Caco-2 (cell line): ENCODE measurements around the gene TTC39B. TPM values are rescaled to one million over a fixed set of nuclear protein-coding genes. Genes with fewer than 3 reads are reported as not detected.

Source experiments
- BruUV-seq: library from RNA; stranded (reverse); fragments of 400-500 nt; replicated peaks from 2 replicates; lab custom pipeline; 2021; lab: Mats Ljungman, UMichigan
- CTCF ChIA-PET: fragments of 300-600 bp; sonication (Branson Sonifier 250); formaldehyde crosslinking; loops from one replicate; lab custom pipeline; 2022; ENCODE audit warnings: antibody characterized with exemption; lab: Charles Lee
- POLR2A ChIA-PET: fragments of 300-600 bp; sonication (Branson Sonifier 250); formaldehyde crosslinking; loops from one replicate; lab custom pipeline; 2022; ENCODE audit warnings: antibody characterized with exemption; lab: Charles Lee
- DNase-seq, 2 experiments: peaks; one replicate each; pipeline versions ENCODE4 v3.0.0 to v3.0.0-alpha.2; 2020 to 2022
- H3K27me3 ChIP-seq: replicated peaks from 2 replicates; pipeline ENCODE4 v1.6.0; 2011; ENCODE audit warnings: low read length; ENCODE audit not compliant: control insufficient read depth, insufficient read depth
- H3K36me3 ChIP-seq: 2 replicates; pipeline ENCODE4 v1.5.1; 2011; ENCODE audit warnings: low read length; ENCODE audit not compliant: control insufficient read depth, insufficient read depth
- H3K4me1 ChIP-seq: fragments of 250-450 bp; sonication (Bioruptor Pico); 2 replicates; pipeline ENCODE4 v1.5.1; 2020; ENCODE audit warnings: mild to moderate bottlenecking
- H3K4me3 ChIP-seq: 2 replicates; pipeline ENCODE4 v1.5.1; 2011; ENCODE audit warnings: low read depth, mild to moderate bottlenecking, control low read depth, low read length
- H3K9me3 ChIP-seq: fragments of 250-450 bp; sonication (Bioruptor Pico); 2 replicates; pipeline ENCODE4 v1.5.1; 2020; ENCODE audit warnings: mild to moderate bottlenecking, moderate library complexity
- H3K27ac Mint-ChIP-seq: one replicate; pipeline ENCODE4 v1.8.0; 2022; ENCODE audit warnings: mixed read lengths; ENCODE audit not compliant: unreplicated experiment
- H3K27me3 Mint-ChIP-seq: one replicate; pipeline ENCODE4 v1.8.0; 2022; ENCODE audit warnings: mixed read lengths; ENCODE audit not compliant: insufficient read depth, unreplicated experiment
- H3K36me3 Mint-ChIP-seq: one replicate; pipeline ENCODE4 v1.8.0; 2022; ENCODE audit warnings: mild to moderate bottlenecking, mixed read lengths; ENCODE audit not compliant: insufficient read depth, unreplicated experiment
- H3K4me1 Mint-ChIP-seq: one replicate; pipeline ENCODE4 v1.8.0; 2022; ENCODE audit warnings: low read depth, mixed read lengths; ENCODE audit not compliant: unreplicated experiment
- H3K4me3 Mint-ChIP-seq: one replicate; pipeline ENCODE4 v1.8.0; 2022; ENCODE audit warnings: mild to moderate bottlenecking, moderate library complexity, mixed read lengths; ENCODE audit not compliant: unreplicated experiment
- H3K9me3 Mint-ChIP-seq: one replicate; pipeline ENCODE4 v1.8.0; 2022; ENCODE audit warnings: mixed read lengths; ENCODE audit not compliant: unreplicated experiment
- intact Hi-C: fragments of 100-400 bp; cut with micrococcal nuclease; formaldehyde crosslinking; loops from one replicate; pipeline ENCODE4 v1.10.0; 2022; ENCODE audit not compliant: unreplicated experiment
- total RNA-seq: library from RNA; stranded (reverse); gene quantifications from 2 replicates; pipeline ENCODE4 v1.2.3, GENCODE V29; 2022
- TF ChIP-seq, protein P1 (sequence below), 2 experiments: fragments of 200-600 bp in 1 of 2; IDR thresholded peaks; 1 replicate in 1 of 2; 2 replicates in 1 of 2; pipeline versions ENCODE4 v1.5.1 to v1.8.0; 2011 to 2022; ENCODE audit warnings: antibody characterized with exemption in 1 of 2, control low read depth in 1 of 2, inconsistent platforms in 1 of 2, low read depth in 1 of 2, low read length in 1 of 2, mild to moderate bottlenecking in 1 of 2, moderate library complexity in 1 of 2; ENCODE audit not compliant: insufficient read depth in 1 of 2, severe bottlenecking in 1 of 2, unreplicated experiment in 1 of 2

The TTC39B gene
- total RNA-seq, 1 experiment from 2014 or later, result 6.9 TPM

DNA sequence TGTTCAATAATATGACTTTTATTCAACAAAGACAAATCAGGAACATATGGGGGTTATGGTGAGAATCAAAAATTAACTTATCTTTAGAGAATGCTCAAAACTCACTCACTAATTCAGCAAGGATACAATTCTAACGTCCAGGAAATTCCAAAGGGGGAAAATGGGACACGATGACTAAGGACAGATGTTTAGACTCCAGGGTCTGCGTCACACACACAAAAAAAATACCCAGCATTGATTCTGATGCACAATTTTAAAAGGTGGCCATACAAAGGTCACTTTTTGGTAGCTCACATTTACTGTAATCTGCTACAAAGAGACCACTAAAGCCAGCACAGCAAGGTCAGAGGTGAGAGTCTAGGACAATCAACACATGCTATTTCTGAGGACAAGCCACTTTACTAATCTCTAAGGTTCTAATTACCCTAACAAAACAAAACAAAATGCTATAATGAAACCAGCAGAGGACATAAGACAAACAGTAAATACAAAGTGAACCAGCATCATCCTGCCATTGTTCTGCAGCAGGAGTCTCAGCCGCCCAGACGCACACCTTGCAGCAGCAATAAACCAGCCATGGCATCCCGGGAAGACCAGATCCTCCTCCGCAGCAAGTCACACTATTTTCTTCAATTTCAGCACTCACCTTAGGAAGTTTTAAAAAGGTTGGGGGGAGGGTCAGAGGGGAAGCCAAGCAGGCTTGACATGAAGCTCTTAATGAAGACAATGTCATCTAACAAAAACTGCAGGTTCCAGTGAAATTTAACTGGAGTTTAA, 57.8 kb downstream of the TTC39B start:
- no peak for DNase-seq
- no peaks in the 10 kb centered on the region for H3K9me3 ChIP-seq
- Mint-ChIP-seq H3K36me3 (no peaks in the 10 kb centered on the region), H3K9me3 (no peaks in the 10 kb centered on the region), H3K27ac (no peak overlapping the region), H3K4me3 (no peak overlapping the region), H3K27me3 (no peaks in the 10 kb centered on the region), H3K4me1 (peaks cover 6% of the 10 kb centered on the region)
- TF ChIP-seq, protein P1, sequence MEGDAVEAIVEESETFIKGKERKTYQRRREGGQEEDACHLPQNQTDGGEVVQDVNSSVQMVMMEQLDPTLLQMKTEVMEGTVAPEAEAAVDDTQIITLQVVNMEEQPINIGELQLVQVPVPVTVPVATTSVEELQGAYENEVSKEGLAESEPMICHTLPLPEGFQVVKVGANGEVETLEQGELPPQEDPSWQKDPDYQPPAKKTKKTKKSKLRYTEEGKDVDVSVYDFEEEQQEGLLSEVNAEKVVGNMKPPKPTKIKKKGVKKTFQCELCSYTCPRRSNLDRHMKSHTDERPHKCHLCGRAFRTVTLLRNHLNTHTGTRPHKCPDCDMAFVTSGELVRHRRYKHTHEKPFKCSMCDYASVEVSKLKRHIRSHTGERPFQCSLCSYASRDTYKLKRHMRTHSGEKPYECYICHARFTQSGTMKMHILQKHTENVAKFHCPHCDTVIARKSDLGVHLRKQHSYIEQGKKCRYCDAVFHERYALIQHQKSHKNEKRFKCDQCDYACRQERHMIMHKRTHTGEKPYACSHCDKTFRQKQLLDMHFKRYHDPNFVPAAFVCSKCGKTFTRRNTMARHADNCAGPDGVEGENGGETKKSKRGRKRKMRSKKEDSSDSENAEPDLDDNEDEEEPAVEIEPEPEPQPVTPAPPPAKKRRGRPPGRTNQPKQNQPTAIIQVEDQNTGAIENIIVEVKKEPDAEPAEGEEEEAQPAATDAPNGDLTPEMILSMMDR (IDR thresholded peaks at IDR 0.05; ENCODE audit: insufficient read depth in 1 of 2, low read depth in 1 of 2, low read length in 1 of 2, severe bottlenecking in 1 of 2, unreplicated experiment in 1 of 2), result no peak
- POLR2A ChIA-PET, result no interaction called here
- no peak overlapping the region for H3K4me3 ChIP-seq
- BruUV-seq, result no TSS peak
- H3K36me3 ChIP-seq, result no peaks in the 10 kb centered on the region
- intact Hi-C loops, result no loop called here
- H3K27me3 ChIP-seq, result no peaks in the 10 kb centered on the region
- peaks cover 3% of the 10 kb centered on the region; the same call in 1 of the 2 replicates for H3K4me1 ChIP-seq
- CTCF ChIA-PET, result no interaction called here

DNA sequence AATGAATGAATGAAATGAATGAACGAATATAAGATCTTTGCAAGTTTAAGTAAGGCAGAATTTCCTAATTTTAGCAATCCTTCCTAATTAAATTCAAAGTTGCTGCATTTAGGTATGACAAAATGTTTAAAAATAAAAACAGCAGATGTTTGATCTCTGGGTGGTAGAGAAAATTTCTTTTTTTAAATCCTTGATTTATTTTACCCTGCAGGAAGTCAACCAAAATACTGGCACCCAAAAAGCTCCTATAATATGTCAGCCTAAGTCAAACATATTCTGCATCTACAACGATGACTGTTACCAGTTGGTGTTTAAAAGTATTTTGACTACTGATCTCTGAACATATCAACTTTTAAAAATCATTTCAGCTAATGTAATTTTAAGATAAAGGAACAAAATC, 58.4 kb downstream of the TTC39B start:
- H3K36me3 Mint-ChIP-seq, result no peaks in the 10 kb centered on the region
- TF ChIP-seq, protein P1 (IDR thresholded peaks at IDR 0.05; ENCODE audit: insufficient read depth in 1 of 2, low read depth in 1 of 2, low read length in 1 of 2, severe bottlenecking in 1 of 2, unreplicated experiment in 1 of 2), result no peak
- no peak overlapping the region for H3K27ac Mint-ChIP-seq
- no peaks in the 10 kb centered on the region for H3K9me3 Mint-ChIP-seq
- ChIA-PET CTCF (no interaction called here), POLR2A (no interaction called here)
- Histone ChIP-seq H3K4me1 (peaks cover 3% of the 10 kb centered on the region; the same call in 1 of the 2 replicates), H3K27me3 (no peaks in the 10 kb centered on the region), H3K36me3 (no peaks in the 10 kb centered on the region), H3K4me3 (no peak overlapping the region), H3K9me3 (no peaks in the 10 kb centered on the region)
- H3K4me1 Mint-ChIP-seq, result peaks cover 6% of the 10 kb centered on the region
- DNase-seq, result no peak
- no TSS peak for BruUV-seq
- no peaks in the 10 kb centered on the region for H3K27me3 Mint-ChIP-seq
- intact Hi-C loops, result no loop called here
- H3K4me3 Mint-ChIP-seq, result no peak overlapping the region

DNA sequence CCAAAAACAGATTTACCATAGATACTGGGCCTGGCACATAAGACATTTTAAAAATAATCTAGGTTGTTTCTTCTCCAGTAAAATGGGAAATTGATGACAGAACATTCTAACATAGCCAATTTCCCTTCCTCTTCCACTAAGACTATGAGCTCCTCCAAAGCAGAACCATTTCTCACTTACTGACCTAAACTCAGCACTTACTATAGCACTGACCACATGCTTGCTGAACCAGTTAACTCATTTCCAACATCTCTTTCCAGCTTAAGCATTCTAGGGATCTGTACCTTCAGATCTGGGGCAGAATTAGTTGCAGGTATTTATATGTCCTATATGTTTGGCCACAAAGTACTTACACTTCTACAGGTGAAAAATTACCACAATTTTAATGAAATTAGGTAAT, 58.9 kb downstream of the TTC39B start:
- Histone ChIP-seq H3K9me3 (no peaks in the 10 kb centered on the region), H3K4me1 (no peaks in the 10 kb centered on the region; the same call in 1 of the 2 replicates), H3K4me3 (no peak overlapping the region), H3K36me3 (no peaks in the 10 kb centered on the region), H3K27me3 (no peaks in the 10 kb centered on the region)
- intact Hi-C loops, result no loop called here
- H3K27me3 Mint-ChIP-seq, result no peaks in the 10 kb centered on the region
- no TSS peak for BruUV-seq
- DNase-seq, result no peak
- TF ChIP-seq, protein P1 (IDR thresholded peaks at IDR 0.05; ENCODE audit: insufficient read depth in 1 of 2, low read depth in 1 of 2, low read length in 1 of 2, severe bottlenecking in 1 of 2, unreplicated experiment in 1 of 2), result no peak
- H3K27ac Mint-ChIP-seq, result no peak overlapping the region
- H3K36me3 Mint-ChIP-seq, result no peaks in the 10 kb centered on the region
- CTCF ChIA-PET, result no interaction called here
- peaks cover 3% of the 10 kb centered on the region for H3K4me1 Mint-ChIP-seq
- POLR2A ChIA-PET, result no interaction called here
- no peak overlapping the region for H3K4me3 Mint-ChIP-seq
- H3K9me3 Mint-ChIP-seq, result no peaks in the 10 kb centered on the region
